ENCODE measurements around the gene C1orf94. TPM values are rescaled to one million over a fixed set of nuclear protein-coding genes. Genes with fewer than 3 reads are reported as not detected.

The C1orf94 gene
- total and polyA plus RNA-seq, 10 of the 15 experiments (the other 5 are each of a cell fraction or from before 2014, with no cell fraction given) = not detected

GRCh38 chr1:34176830-34177603, at the start of gene C1orf94 (continued):
- TF ChIP-seq ZSCAN29 (IDR thresholded peaks at IDR 0.05) = no peak
- TF ChIP-seq, protein P1, sequence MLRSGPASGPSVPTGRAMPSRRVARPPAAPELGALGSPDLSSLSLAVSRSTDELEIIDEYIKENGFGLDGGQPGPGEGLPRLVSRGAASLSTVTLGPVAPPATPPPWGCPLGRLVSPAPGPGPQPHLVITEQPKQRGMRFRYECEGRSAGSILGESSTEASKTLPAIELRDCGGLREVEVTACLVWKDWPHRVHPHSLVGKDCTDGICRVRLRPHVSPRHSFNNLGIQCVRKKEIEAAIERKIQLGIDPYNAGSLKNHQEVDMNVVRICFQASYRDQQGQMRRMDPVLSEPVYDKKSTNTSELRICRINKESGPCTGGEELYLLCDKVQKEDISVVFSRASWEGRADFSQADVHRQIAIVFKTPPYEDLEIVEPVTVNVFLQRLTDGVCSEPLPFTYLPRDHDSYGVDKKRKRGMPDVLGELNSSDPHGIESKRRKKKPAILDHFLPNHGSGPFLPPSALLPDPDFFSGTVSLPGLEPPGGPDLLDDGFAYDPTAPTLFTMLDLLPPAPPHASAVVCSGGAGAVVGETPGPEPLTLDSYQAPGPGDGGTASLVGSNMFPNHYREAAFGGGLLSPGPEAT (IDR thresholded peaks at IDR 0.05; ENCODE audit: low read depth) = no peak
- TF ChIP-seq POLR2AphosphoS5 (IDR thresholded peaks at IDR 0.05; ENCODE audit: low read length) = no peak

GRCh38 chr1:34127006-34128000, 49.4 kb upstream of the C1orf94 start:
- no peak for ATAC-seq

More at GRCh38 chr1:34127006-34128000, 49.4 kb upstream of the C1orf94 start:
- no peaks in the 10 kb centered on the region for H3K9me3 ChIP-seq (replicated peaks; ENCODE audit: control insufficient read depth, insufficient read depth, low read length)
- no TSS peak for BruUV-seq (replicated peaks)
- 31% methylated on average over 15 of the region's 15 CpGs for WGBS (ENCODE audit: insufficient coverage, insufficient replicate concordance, low lambda C conversion rate, missing lambda C conversion rate)
- no peaks in the 10 kb centered on the region for H3K4me1 ChIP-seq (ENCODE audit: control insufficient read depth, insufficient read depth, low read length)
- DNase-seq (ENCODE audit: low read depth, low spot score) = no peak
- RAD21 ChIA-PET (ENCODE audit: unreplicated experiment) = no interaction called here
- intact Hi-C loops (cut with micrococcal nuclease; ENCODE audit: unreplicated experiment) (no loop called here), in situ Hi-C loops (cut with MboI) (no loop called here)
- CTCF ChIA-PET = interaction anchor here (0.7 kb wide), 1 partner anchor 302 kb away, joined by 3 read pairs; no protein-coding TSS in a partner anchor
- H3K27me3 ChIP-seq (replicated peaks in 1 of 2; ENCODE audit: control insufficient read depth in 2 of 2, insufficient read depth in 2 of 2, low read length in 1 of 2) = no peaks in the 10 kb centered on the region
- H3K27ac ChIP-seq (ENCODE audit: control insufficient read depth, insufficient read depth) = no peak overlapping the region
- H3K36me3 ChIP-seq (ENCODE audit: control insufficient read depth in 2 of 2, insufficient read depth in 2 of 2, low read length in 1 of 2) = no peaks in the 10 kb centered on the region
- TF ChIP-seq HDAC6 (IDR thresholded peaks at IDR 0.05; ENCODE audit: unreplicated experiment) = no peak
- no peak overlapping the region for H3K4me2 ChIP-seq (ENCODE audit: control insufficient read depth, insufficient read depth)
- FAIRE-seq = no peak
- POLR2A ChIA-PET = no interaction called here
- H3K79me2 ChIP-seq (ENCODE audit: control insufficient read depth, insufficient read depth, low read length) = no peaks in the 10 kb centered on the region
- H4K20me1 ChIP-seq (ENCODE audit: control insufficient read depth, insufficient read depth) = no peaks in the 10 kb centered on the region
- SMC1A ChIA-PET (ENCODE audit: uncharacterized antibody, unreplicated experiment) = no interaction called here
- H2AFZ ChIP-seq (ENCODE audit: control insufficient read depth, low read depth, low read length) = no peak overlapping the region
- H3K9ac ChIP-seq (ENCODE audit: control insufficient read depth, insufficient read depth, low read length) = no peak overlapping the region
- no peak overlapping the region for H3K4me3 ChIP-seq

All from GM12878 (cell line).